Activated T-cell treated with anti-CD3 and anti-CD28 coated beads for 48 hours (primary cell): Measurements from ENCODE around the gene SIGLEC14.
"Not testable (repeated sequence)": the region's sequence is repeated elsewhere in the genome, so short reads cannot be mapped to it uniquely, and the experiment has no call there.

Experiments
- DNase-seq: peaks from one replicate; pipeline ENCODE4 v3.0.0-alpha.2; 2020; ENCODE audit warnings: low read depth

Gene SIGLEC14

DNA sequence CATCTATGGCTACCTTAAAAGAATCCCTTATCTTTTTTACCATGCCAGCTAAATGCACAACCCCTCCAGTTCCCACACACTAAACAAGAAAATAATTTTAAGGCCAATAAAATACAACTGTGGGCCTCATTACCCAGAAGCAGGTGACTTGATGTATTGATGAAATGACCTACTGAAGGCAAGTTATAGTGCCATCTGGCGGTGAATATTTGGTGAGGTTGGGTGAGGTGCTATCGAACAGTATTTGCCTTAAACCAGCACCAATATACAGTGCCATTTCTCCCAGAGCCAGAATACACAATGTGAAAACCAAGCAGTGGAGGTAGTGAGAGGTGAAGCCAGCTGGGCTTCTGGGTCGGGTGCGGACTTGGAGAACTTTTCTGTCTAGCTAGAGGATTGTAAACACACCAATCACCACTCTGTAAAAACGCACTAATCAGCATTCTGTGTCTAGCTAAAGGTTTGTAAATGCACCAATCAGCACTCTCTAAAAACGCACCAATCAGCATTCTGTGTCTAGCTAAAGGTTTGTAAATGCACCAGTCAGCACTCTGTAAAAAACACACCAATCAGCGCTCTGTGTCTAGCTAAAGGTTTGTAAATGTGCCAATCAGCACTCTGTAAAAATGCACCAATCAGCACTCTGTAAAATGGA is 29.4 kb upstream of the SIGLEC14 start:
- not testable (repeated sequence) for DNase-seq

DNA sequence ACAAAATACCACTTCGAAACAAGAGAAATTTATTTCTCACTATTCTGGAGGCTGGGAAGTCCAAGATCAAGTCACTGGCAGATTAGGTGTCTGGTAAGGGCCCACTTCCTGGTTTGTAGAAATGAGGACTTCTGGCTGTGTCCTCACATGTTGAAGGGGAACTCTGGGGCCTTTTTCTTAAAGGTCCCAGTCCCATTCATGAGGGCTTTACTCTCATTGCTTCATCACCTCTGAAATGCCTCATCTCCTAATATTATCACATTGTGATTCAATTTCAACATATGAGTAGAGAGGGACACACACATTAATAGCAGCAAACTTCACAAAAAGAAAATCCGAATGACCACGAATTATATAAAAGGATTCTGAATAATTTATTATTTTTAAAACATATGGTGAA is 21.6 kb upstream of the SIGLEC14 start:
- no peak for DNase-seq

DNA sequence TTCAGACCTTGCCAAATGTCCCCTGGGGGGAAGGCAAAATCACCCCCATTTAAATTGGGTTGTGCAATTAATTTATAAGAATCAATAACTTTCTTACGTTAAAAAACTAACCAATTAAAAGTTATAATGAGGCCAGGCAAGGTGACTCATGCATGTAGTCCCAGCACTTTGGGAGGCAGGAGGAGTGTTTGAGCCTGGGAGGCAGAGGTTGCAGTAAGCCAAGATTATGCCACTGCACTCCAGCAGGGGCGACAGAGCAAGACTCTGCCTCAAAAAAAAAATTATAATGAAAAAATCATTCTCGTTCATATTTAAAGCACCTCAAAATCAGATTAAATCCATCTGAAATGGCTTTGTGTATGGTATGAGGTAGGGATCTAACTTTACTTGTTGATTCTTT is 18.4 kb upstream of the SIGLEC14 start:
- DNase-seq, result no peak

DNA sequence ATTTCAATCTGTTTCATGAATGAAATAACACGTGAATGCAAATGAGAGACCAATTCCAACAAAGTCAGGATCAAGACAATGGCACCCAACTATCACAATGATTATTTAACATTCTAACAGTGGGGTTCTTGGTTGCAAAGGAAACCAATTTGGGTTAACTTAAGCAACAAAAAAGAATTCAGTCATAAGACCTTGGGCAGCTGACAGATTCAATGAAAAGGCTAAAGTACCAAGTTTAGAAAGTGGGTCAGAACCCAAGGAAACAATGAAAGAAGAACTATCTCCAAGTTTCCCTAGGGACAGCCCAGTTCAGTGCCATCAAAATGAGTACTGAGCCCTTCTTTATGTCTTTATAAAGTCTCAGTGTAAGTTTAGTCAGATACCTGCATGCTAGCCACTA is 17.5 kb upstream of the SIGLEC14 start:
- DNase-seq, result no peak

- no peak for DNase-seq
These were observed 17.0 kb upstream of the SIGLEC14 start for GRCh38 chr19:51663650-51664049.

DNA sequence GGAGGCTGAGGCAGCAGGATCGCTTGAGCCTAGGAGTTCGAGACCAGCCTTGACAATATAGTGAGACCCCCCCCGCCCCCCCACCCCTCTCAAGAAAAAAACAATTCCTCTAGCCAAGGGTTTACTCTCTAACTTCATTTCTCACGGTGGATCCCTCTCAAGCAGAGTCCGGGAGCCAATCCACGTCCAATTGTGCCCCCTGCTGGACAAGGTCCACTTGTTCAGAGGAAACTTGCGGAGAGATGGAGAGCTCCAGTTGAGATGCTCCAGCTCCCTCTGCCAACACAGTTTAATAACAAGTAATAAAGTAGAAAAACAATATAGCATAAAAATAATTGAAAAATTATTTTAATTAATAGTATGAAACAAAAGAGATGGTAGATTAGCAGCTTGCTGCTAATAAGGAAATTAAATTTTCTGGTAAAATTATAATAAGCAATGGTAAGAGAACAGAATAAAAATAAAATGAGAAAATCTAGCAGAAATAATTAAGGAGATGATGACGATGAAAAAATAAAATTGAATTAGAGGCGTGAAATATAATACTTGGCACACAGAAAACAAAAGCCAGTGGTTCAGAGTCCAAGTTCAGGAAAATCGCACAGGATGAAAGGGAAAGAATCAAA is 14.5 kb upstream of the SIGLEC14 start:
- DNase-seq, result peak; percentile 53

DNA sequence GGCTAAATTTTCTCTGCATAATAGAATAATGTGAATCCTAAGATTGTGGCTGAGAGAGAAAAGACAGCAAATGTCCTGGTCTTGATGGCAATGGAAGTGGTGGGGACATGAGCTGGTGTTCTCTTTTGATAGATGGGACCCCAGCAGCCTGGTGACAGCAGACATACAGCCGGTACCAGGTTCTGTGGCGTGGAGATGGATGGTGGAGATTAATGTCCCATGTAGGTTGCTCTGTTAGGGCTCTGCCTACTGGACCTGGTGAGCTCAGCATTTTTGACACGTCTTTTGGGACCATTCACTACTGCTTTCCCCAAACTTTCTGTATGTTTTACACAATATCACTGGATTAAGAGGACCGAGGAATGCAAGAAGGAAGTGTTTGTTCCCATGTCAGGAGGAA is 8.2 kb upstream of the SIGLEC14 start:
- DNase-seq, result no peak

GRCh38 chr19:51653162-51653561 is 6.5 kb upstream of the SIGLEC14 start:
- no peak for DNase-seq

GRCh38 chr19:51652266-51652665 is 5.6 kb upstream of the SIGLEC14 start:
- DNase-seq, result no peak

DNA sequence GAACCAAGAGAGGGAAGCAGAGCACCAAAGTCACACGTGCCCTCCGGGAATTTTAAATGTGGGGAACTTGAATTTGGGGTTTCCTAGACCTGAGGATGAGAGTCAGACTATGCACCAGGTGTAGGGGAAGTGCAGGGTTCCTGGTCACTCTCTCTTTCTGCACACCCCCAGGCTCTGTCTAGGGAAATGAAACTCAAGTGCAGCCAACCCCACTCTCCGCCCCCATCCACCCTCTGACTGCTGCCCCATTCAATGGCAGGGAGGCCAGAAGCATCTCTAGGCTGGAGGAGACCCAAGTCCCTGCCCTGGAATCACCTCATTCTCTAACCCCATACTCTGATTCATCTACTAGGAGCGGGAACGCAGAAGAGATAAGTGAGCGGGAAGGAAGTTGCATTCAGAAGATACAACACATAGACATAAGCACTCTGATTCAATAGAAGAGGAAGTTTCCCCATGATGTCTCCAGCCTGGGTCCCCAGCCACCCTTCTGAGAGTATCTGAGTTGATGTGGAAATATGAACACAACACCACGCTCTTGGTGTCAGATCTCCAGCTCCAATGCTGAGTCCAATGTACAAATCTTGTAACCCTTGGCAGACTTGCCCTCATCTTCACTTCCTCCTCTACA is 4.7 kb upstream of the SIGLEC14 start:
- DNase-seq, result no peak

GRCh38 chr19:51647318-51647717 is 693 bp upstream of the SIGLEC14 start:
- DNase-seq, result no peak

DNA sequence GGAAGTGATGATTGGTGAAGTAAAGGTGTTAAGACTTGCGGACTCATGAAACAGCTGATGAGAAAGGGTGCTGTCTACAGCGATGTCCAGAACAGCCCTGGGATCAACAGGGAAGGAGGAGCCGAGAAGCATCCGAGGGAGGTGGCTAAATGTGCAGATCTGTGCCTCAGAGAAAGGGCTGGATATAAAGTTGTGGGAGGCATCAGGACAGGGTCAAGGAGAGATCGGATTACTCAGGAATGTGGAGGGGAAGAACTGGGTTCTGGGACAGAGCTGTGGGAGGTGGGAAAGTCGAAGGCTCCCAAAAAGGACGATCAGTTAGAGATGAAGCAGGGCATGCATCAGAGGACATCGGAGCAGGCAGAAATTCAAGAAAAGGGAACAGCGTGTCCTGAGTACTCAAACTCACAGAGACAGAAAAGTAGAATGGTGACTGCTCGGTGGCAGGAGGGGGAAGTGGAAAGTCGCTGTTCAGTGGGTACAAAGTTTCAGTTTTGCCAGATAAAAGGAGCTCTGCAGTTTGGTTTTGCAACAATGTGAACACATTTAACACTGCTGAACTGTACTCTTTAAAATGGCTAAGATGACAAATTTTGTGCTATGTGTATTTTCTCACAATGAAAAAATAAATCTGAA is 1.9 kb downstream of the SIGLEC14 start:
- no peak for DNase-seq

DNA sequence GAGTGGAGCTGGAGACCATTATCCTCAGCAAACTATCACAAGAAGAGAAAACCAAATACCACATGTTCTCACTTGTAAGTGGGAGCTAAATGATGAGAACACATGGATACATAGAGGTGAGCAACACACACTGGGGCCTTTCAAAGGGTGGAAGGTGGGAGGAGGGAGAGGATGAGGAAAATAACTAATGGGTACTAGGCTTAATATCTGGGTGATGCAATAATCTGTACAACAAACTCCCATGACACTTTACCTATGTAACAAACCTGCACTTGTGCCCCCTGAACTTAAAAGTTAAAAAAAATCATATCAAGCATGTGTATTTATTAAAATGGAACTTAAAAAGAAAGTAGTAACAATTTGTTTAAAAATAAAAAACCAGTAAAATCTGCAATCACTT is 5.0 kb downstream of the SIGLEC14 start:
- no peak for DNase-seq

GRCh38 chr19:51640386-51640785 is 6.2 kb downstream of the SIGLEC14 start:
- no peak for DNase-seq

GRCh38 chr19:51639916-51640315 is 6.7 kb downstream of the SIGLEC14 start:
- DNase-seq, result no peak

- no peak for DNase-seq
These were observed 9.2 kb downstream of the SIGLEC14 start for GRCh38 chr19:51637362-51637978.

DNA sequence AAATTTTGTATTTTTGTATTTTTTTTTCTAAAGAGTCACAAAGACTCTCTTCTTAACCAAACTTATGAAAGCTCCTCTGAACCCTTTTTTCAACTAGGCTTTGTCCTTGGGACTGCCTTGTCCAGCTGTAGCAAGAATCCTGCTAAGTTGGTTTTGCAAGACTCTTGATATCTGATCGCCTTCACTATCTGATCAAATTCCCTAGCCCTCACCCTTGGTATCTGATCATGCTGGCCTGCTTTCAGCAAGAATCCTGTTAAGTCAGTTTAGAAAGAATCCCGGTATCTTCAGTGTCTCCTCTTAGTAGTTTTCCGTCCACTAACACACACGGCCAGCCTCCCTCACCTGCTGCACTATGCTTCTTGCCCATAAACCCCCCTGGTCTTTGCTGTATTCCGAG is 14.5 kb downstream of the SIGLEC14 start:
- no peak for DNase-seq

GRCh38 chr19:51630315-51630714 is 16.3 kb downstream of the SIGLEC14 start, which contains the start of gene SIGLEC5:
Gene SIGLEC5 (minus strand): TSS chr19:51630401. CDS start chr19:51630335, 66 bp downstream.
- not testable (repeated sequence) for DNase-seq

DNA sequence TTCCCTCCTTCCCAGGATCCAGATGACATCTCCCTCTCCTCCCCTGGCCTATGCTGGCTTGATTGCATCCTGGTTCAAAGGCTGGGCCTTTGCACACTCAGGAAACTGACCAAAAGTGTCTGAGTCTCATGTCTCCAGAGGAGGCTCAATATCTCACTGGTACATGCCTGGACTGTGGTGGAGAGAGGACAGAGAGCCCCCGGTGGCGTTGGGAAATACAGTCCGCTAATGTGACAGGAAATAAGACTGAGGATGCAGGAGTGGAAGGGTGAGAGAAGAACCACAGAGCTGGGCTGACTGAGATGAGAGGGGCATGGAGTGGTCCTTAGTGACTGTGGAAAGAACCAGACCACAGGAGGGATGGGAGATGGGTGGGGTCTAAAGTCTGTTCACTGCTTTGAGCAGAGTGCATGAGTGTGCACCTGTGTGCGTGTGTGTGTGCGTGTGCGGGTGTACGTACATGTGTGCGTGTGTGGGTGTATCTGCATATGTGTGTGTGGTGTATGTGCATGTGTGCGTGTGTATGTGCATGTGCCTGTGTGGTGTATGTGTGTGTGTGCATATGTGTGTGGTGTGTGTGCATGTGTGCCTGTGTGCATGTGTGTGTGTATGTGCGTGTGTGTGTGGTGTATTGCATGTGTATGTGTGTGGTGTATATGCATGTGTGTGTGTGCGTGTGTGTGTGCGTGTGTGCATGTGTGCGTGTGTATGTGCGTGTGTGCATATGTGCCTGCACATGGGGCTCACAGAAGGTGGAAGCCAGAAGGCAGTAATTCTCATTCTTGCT is 18.3 kb downstream of the SIGLEC14 start:
- DNase-seq, result no peak

GRCh38 chr19:51627491-51628138 is 19.0 kb downstream of the SIGLEC14 start:
- DNase-seq, result no peak

DNA sequence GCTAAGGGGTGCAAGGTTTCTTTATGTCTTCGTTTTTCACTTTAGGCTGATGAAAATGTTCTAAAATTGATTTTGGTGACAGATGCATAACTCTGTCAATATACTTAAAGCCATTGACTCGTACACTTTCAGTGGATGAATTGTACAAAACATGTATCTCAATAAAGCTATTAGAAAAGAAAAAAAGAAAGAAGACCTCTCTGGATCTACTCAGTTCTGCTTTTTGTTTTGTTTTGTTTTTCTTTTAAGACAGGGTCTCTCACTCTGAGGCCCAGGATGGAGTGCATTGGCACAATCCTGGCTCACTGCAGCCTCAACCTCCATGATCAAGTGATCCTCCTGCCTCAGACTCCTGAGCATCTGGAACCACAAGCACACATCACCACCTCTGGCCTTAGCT is 19.9 kb downstream of the SIGLEC14 start:
- no peak for DNase-seq
